Stomach (tissue), 9 donors: ENCODE data around the gene NSD1. TPM values are rescaled to one million over a fixed set of nuclear protein-coding genes. Genes with fewer than 3 reads are reported as not detected.
A peak's percentile ranks its signal among the peaks of the same experiment; 100 is the strongest.

ENCODE experiments used
- DNase-seq, 2 donors: peaks; one replicate each; pipeline versions ENCODE4 v3.0.0 to v3.0.0-alpha.2; 2013 to 2019
- H3K27ac ChIP-seq, 5 donors: fragments of 200-600 bp in 4 of 5; sonication (generic) in 4 of 5; one replicate each; pipeline ENCODE4 v1.5.1; 2013 to 2019; ENCODE audit warnings: mild to moderate bottlenecking in 1 of 5, moderate library complexity in 1 of 5
- H3K27me3 ChIP-seq, 3 donors: fragments of 200-600 bp; sonication (generic); one replicate each; pipeline ENCODE4 v1.5.1; 2017 to 2019; ENCODE audit warnings: mixed run types in 1 of 3
- H3K36me3 ChIP-seq, 4 donors: fragments of 200-600 bp; sonication (generic); 1 replicate in 3 of 4; 2 replicates in 1 of 4; pipeline ENCODE4 v1.5.1; 2016 to 2019
- H3K4me1 ChIP-seq, 4 donors: fragments of 200-600 bp; sonication (generic); one replicate each; pipeline ENCODE4 v1.5.1; 2016 to 2019
- H3K4me3 ChIP-seq, 4 donors: fragments of 200-600 bp; sonication (generic) in 3 of 4; one replicate each; pipeline ENCODE4 v1.5.1; 2016 to 2019; ENCODE audit warnings: mild to moderate bottlenecking in 1 of 4
- H3K9me3 ChIP-seq, 4 donors: fragments of 200-600 bp; sonication (generic); one replicate each; pipeline ENCODE4 v1.5.1; 2016 to 2019
- CTCF ChIP-seq, 7 experiments: fragments of 450-650 bp in 4 of 7; fragments of 200-600 bp in 3 of 7; sonication (generic) in 3 of 7; IDR thresholded peaks; one replicate each; pipeline ENCODE4 v1.5.1; 2016 to 2019; ENCODE audit warnings: antibody characterized with exemption in 7 of 7, control low read depth in 2 of 7, mild to moderate bottlenecking in 1 of 7
- EP300 ChIP-seq: sonication (generic); formaldehyde crosslinking; IDR thresholded peaks from one replicate; pipeline ENCODE4 v1.6.1; 2017; ENCODE audit warnings: antibody characterized with exemption
- POLR2A ChIP-seq, 4 donors: fragments of 450-650 bp; IDR thresholded peaks; one replicate each; pipeline ENCODE4 v1.6.1; 2016; ENCODE audit warnings: antibody characterized with exemption in 4 of 4, control low read depth in 2 of 4, mild to moderate bottlenecking in 1 of 4, moderate library complexity in 1 of 4
- POLR2AphosphoS5 ChIP-seq, 3 donors: sonication (generic); formaldehyde crosslinking; IDR thresholded peaks; one replicate each; pipeline ENCODE4 v1.6.1; 2016; ENCODE audit warnings: antibody characterized with exemption in 3 of 3
- WGBS, 5 donors: extraction: QIAGEN DNeasy Blood & Tissue Kit in 3 of 5; methylation state at CpG; one replicate each; pipeline versions ENCODE4 v1.1.5 to v1.1.7; 2013 to 2018; 5-methylcytosine and 5-hydroxymethylcytosine counted together
- intact Hi-C: fragments of 100-400 bp; cut with DNase I; formaldehyde crosslinking; loops from one replicate; pipeline ENCODE4 v1.15.1; 2023; ENCODE audit warnings: low total_unique reads
- polyA plus RNA-seq, 3 donors: library from polyadenylated mRNA; stranded (reverse); fragments of 200-250 nt; gene quantifications; one replicate each; pipeline ENCODE4 v1.2.3, GENCODE V29; 2013
- total RNA-seq, 5 donors: library from RNA; depleted of rRNA; stranded (reverse); fragments of >200 nt; gene quantifications; one replicate each; pipeline versions ENCODE4 v1.1.0 to v1.2.3, GENCODE V29; 2014 to 2016
- donor health status: healthy with polysubstance abuse.
- donor health status: Bipolar disorder and iron deficiency.
- donor health status: healthy.

NSD1 gene
- total and polyA plus RNA-seq, 8 donors: 5.1 to 69.9 (median 23.5) TPM

- H3K4me3 ChIP-seq: no peak overlapping the region
- no peak for DNase-seq
- intact Hi-C loops: no loop called here
- H3K9me3 ChIP-seq: no peaks in the 10 kb centered on the region
- no peak overlapping the region for H3K27ac ChIP-seq
- no peak for TF ChIP-seq EP300
- peaks cover 0 to 33% (median 26%) of the 10 kb centered on the region in 4 donors for H3K36me3 ChIP-seq
- 92 to 97% (median 95%) methylated on average over 11 of the region's 11 CpGs for WGBS, 5 donors
- peaks cover 0 to 35% (median 10%) of the 10 kb centered on the region in 4 donors for H3K4me1 ChIP-seq
- no peaks in the 10 kb centered on the region for H3K27me3 ChIP-seq
Observed at GRCh38 chr5:177231479-177232250, 98.1 kb downstream of the NSD1 start.

GRCh38 chr5:177232358-177232757 is 98.8 kb downstream of the NSD1 start:
- Histone ChIP-seq H3K4me3 (no peak overlapping the region), H3K4me1 (peaks cover 0 to 35% (median 10%) of the 10 kb centered on the region in 4 donors), H3K36me3 (peaks cover 0 to 39% (median 33%) of the 10 kb centered on the region in 4 donors), H3K9me3 (no peaks in the 10 kb centered on the region), H3K27me3 (no peaks in the 10 kb centered on the region), H3K27ac (no peak overlapping the region)
- 60 to 68% (median 65%) methylated on average over 4 of the region's 4 CpGs for WGBS, 5 donors
- intact Hi-C loops: no loop called here
- no peak for TF ChIP-seq EP300
- no peak for DNase-seq

- TF ChIP-seq POLR2A (IDR thresholded peaks at IDR 0.05) (no peak), CTCF (IDR thresholded peaks at IDR 0.05) (no peak), EP300 (no peak), POLR2AphosphoS5 (IDR thresholded peaks at IDR 0.05) (no peak)
- DNase-seq: no peak
- Histone ChIP-seq H3K4me1 (peaks cover 0 to 35% (median 10%) of the 10 kb centered on the region in 4 donors), H3K4me3 (no peak overlapping the region), H3K9me3 (no peaks in the 10 kb centered on the region), H3K36me3 (peaks cover 0 to 40% (median 37%) of the 10 kb centered on the region in 4 donors), H3K27me3 (no peaks in the 10 kb centered on the region), H3K27ac (peak overlapping the region in 1 of 5 donors; percentile 23)
- 60 to 100% (median 92%) methylated on average over 1 of the region's 1 CpG for WGBS, 5 donors
- intact Hi-C loops: no loop called here
Observed at GRCh38 chr5:177232761-177233160, 99.2 kb downstream of the NSD1 start.

- Histone ChIP-seq H3K4me3 (no peak overlapping the region), H3K9me3 (no peaks in the 10 kb centered on the region), H3K27ac (peak overlapping the region in 1 of 5 donors; percentile 23), H3K4me1 (peaks cover 0 to 35% (median 10%) of the 10 kb centered on the region in 4 donors), H3K27me3 (no peaks in the 10 kb centered on the region), H3K36me3 (peaks cover 3 to 45% (median 41%) of the 10 kb centered on the region in 4 donors)
- TF ChIP-seq POLR2AphosphoS5 (IDR thresholded peaks at IDR 0.05) (no peak), POLR2A (IDR thresholded peaks at IDR 0.05) (no peak), EP300 (no peak), CTCF (IDR thresholded peaks at IDR 0.05) (no peak)
- intact Hi-C loops: no loop called here
- WGBS, 5 donors: 69 to 93% (median 88%) methylated on average over 4 of the region's 4 CpGs
- no peak for DNase-seq
Observed at GRCh38 chr5:177233206-177233605, 99.6 kb downstream of the NSD1 start.

- no peak for TF ChIP-seq CTCF (IDR thresholded peaks at IDR 0.05)
- no peak for TF ChIP-seq POLR2AphosphoS5 (IDR thresholded peaks at IDR 0.05)
- no peak for TF ChIP-seq EP300
- no peak for TF ChIP-seq POLR2A (IDR thresholded peaks at IDR 0.05)
- no peaks in the 10 kb centered on the region for H3K27me3 ChIP-seq
- H3K36me3 ChIP-seq: peaks cover 8 to 51% (median 47%) of the 10 kb centered on the region in 4 donors
- H3K27ac ChIP-seq: no peak overlapping the region
- H3K4me3 ChIP-seq: no peak overlapping the region
- peaks cover 0 to 35% (median 10%) of the 10 kb centered on the region in 4 donors for H3K4me1 ChIP-seq
- intact Hi-C loops: no loop called here
- no peak for DNase-seq
- no peaks in the 10 kb centered on the region for H3K9me3 ChIP-seq
Observed at GRCh38 chr5:177233802-177234201, 100.2 kb downstream of the NSD1 start.
